SK-MEL-5 (cell line): Measurements from ENCODE around the gene SCGB3A2. TPM values are rescaled to one million over a fixed set of nuclear protein-coding genes. Genes with fewer than 3 reads are reported as not detected.
A peak's percentile ranks its signal among the peaks of the same experiment; 100 is the strongest.
"Not testable (repeated sequence)": the region's sequence is repeated elsewhere in the genome, so short reads cannot be mapped to it uniquely, and the experiment has no call there.

Source experiments
- DNase-seq: peaks from one replicate; pipeline ENCODE4 v3.0.0-alpha.2; 2016; ENCODE audit warnings: low read depth, low spot score
- in situ Hi-C: cut with HindIII; loops from 2 replicates; pipeline ENCODE4 v1.10.0; 2016; ENCODE audit warnings: low sequenced_read_pairs, high pct_unique_total_duplicates, low pct_unique_long_range_greater_than_20kb
- total RNA-seq: library from RNA; depleted of rRNA; stranded (reverse); fragments of >200 nt; shearing (Covaris generic); gene quantifications from 2 replicates; pipeline ENCODE4 v1.2.3, GENCODE V29; 2014

SCGB3A2 gene
- total RNA-seq, 1 experiment from 2014 or later: not detected

DNA sequence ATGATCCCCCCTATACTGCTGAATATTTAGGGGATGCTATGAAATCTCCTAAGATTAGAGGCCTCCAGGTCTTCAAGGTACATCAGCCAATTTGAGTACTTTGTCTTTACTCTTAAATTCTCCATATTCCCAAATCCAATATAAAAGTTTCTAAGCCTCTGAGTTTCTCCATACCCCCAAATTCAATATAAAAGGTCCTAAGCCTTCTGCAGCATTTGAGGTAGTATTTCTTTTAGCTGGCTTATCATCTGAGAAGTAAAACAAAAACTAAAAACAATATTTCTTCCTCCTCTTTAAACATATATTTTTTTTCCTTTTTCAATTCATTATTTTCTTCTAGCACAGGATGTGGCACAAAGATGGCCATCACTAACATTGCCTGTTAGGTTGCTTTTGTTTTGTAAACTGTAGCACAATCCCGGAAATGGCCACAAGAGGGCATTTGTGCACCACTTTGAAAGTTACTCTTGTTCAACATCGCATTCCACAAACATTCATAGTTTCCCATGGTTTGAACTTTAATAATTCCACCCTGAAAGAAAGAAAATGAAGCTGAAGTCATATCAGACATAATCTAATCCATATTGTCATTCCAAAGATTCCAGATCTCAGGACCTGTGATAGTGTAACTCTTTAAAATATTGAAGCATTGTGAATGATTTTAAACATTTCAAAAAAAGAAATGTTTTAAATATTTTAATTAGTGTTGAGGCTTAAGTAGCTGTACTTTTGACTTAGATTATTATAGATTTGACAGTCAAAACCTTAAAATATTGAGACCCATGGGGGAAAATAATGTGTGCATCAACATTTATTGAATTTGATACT, 21.0 kb upstream of the SCGB3A2 start:
- in situ Hi-C loops: no loop called here
- DNase-seq: peak; percentile 75

DNA sequence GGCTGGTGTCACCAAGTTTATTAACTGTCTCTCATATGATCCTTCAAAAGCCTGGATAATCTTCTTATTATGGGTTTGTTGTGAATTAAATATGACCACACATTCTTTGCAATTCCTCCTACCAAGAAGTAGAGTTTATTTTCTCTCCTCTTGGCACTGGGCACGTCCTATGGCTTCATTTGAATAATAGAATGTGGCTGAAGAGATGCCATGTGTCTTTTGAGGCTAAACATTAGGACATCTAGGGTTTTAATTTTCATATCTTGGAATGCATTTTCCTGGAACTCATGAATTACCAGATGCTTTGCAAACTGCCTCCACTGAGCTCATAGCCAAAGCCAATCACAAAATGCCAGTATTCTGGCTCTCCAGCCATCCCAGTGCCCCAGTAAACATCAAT, 19.9 kb upstream of the SCGB3A2 start:
- DNase-seq: no peak
- in situ Hi-C loops: no loop called here

DNA sequence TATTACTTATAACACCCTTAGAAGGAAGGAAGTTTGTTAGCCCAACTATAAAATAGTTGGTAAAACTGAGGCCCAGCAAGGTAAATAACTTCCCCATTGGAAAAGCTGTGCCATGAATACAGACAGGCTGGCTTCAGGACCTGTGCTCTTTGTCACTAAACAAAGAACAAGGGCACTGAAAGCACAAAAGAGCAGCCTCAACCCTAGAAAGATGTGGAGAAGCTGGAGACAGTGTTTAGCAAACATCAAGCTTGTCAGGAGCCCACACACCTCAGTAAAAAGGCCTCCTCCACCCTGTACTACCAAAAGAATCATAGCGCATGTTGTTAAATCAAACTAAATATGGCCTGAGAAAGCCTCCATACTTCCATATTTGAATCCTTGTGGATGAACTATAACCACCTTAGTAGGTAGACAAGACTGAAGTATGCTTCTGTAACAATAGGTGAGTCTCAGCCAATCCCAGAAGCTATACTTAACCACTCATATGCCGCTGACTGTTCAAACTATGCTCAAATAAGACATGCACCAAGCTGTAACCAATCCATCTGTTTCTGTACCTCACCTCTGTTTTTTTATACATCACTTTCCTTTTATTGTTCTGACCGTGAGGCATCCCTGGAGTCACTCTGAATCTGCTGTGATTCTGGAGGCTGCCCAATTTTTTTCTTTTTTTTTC, 18.4 kb upstream of the SCGB3A2 start:
- no peak for DNase-seq
- in situ Hi-C loops: no loop called here

DNA sequence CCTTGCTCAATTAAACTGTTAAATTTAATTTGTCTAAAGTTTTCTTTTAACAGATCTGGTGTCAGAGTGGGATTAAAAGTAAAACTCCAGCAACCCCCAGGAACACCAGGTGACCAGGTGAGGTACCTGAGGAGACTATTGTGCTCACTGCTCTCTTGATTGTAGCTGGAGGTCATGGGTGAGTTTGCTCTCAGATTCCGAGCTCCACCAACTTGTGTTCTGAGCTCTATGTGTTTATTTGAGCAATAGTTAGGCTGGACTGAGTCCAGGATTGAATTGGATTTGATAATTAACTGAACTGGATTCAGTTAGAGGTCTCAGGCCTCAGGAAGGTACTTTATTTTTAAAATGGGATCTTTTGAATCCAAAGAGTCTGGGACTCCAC, 17.9 kb upstream of the SCGB3A2 start:
- in situ Hi-C loops: no loop called here
- no peak for DNase-seq

DNA sequence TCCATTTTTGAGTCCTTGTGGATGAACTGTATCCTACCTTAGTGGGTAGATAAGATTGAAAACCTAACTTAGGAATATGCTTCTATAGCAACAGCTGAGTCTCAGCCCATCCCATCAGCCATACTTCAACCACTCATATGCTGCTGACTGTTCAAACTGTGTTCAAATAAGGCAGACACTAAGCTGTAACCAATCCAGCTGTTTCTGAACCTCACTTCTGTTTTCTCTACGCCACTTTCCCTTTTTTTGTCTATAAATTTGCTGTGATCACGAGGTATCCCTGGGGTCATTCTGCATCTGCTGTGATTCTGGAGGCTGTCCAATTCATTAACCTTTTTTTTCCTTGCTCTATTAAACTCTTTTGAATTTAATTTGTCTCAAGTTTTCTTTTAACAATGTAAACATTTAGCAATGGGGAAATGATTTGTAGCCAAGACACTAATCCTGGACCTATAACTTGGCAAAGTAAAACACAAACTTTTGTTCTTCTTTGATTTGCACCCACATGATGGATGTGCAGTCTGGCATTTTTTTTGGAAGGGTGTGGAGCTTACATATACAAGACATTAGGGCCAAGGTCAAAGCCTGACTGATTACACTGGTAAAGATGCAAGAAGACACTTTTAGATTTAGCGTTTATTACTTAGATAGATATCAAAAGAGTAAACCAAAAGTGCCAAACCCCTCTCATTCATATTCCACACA, 14.9 kb upstream of the SCGB3A2 start:
- DNase-seq: no peak
- in situ Hi-C loops: no loop called here

DNA sequence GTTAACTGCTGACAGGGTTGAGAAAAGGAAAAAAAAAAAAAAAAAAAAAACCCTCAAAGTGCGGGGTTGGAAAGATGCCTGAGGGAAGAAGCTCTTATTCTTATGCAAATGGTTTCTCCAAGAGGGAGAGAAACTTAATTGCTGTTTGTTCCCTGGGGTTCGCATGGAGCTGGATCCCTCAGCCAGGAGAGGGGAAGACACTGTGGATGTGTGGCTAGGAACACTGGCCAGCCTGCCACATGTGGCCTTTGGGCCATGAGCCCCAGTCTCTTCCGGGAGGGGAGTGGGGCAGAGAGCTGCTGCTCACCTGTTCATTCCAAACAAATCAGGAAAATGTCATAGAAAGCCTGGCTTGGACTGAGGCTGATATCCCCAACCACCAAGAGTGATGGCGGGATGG, 9.4 kb upstream of the SCGB3A2 start:
- in situ Hi-C loops: no loop called here
- DNase-seq: no peak

DNA sequence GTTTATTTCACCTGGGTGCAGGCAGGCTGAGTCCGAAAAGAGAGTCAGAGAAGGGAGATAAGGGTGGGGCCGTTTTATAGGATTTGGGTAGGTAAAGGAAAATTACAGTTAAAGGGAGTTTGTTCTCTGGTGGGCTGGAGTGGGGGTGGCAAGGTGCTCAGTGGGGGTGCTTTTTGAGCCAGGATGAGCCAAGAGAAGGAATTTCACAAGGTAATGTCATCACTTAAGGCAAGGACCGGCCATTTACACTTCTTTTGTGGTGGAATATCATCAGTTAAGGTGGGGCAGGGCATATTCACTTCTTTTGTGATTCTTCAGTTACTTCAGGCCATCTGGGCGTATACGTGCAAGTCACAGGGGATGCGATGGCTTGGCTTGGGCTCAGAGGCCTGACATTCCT, 8.6 kb upstream of the SCGB3A2 start:
- in situ Hi-C loops, DNase-seq: not testable (repeated sequence)

DNA sequence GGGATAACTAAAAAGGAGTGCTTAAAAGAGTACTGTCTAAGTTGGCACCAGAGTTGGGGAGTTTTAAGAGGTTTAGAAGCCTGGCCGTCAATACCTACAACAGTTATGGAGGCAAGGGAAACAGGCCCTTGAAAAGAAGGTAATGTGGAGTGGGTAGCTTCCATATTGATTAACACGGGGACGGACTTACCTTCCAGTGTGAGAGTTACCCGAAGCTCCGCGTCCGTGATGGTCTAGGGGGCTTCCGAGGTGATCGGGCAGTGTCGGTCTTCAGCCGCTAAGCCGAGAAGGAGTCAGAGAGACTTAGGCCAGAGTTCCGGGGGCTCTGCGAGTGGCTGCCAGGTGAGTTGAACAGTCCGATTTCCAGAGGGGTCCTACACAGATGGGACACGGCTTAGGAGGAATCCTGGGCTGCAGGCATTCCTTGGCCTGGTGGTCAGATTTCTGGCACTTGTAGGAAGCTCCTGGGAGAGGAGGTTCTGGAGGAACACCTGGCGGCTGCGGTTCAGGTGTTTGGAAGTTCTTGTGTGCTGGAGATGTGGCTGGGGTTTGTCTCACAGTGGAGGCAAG, 6.4 kb upstream of the SCGB3A2 start:
- DNase-seq, in situ Hi-C loops: not testable (repeated sequence)

DNA sequence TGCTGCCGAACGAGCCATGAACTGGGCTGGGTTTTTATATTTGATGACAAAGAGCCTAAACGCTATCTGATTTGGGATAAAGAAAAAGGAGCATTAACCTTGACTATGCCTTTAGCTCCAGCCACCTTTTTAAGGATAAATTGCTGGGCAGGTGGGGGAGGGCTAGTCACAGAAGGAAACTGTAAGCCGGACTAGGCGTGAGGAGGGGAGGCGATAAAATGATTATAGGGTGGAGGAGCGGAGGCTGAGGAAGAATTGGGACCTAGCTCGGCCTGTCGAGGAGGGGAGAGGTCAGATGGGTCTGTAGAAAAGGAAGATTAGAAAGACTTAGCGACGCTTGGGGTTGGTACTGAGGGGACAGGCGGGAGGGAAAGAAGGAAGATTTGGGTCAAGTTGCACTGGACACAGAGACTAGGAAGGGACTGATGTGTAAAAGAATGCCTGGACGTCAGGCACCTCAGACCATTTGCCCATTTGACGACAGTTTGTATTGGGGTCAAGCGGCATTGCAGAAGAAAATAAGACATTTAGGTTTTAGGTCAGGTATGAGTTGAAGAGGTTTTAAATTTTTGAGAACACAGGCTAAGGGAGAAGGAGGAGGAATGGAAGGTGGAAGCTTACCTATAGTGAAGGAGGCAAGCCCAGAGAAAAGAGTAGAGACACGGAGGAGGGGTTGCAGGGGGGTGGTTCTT, 5.6 kb upstream of the SCGB3A2 start:
- in situ Hi-C loops, DNase-seq: not testable (repeated sequence)

DNA sequence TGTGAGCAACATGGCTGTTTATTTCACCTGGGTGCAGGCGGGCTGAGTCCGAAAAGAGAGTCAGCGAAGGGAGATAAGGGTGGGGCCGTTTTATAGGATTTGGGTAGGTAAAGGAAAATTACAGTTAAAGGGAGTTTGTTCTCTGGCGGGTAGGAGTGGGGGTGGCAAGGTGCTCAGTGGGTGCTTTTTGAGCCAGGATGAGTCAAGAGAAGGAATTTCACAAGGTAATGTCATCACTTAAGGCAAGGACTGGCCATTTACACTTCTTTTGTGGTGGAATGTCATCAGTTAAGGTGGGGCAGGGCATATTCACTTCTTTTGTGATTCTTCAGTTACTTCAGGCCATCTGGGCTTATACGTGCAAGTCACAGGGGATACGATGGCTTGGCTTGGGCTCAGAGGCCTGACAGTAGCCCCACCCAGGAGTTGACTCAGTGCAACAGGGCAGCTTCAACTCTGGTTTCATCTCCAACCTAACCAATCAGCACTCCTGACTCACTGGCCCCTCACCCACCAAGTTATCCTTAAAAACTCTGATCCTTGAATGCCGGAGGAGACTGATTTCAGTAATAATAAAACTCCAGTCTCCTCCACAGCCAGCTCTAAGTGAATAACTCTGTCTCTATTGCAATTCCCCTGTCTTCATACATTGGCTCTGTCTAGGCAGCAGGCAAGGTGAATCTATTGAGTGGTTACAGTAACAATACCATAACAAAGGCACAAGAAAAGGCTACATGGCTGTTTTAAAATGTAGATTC, 4.2 kb upstream of the SCGB3A2 start:
- DNase-seq, in situ Hi-C loops: not testable (repeated sequence)

DNA sequence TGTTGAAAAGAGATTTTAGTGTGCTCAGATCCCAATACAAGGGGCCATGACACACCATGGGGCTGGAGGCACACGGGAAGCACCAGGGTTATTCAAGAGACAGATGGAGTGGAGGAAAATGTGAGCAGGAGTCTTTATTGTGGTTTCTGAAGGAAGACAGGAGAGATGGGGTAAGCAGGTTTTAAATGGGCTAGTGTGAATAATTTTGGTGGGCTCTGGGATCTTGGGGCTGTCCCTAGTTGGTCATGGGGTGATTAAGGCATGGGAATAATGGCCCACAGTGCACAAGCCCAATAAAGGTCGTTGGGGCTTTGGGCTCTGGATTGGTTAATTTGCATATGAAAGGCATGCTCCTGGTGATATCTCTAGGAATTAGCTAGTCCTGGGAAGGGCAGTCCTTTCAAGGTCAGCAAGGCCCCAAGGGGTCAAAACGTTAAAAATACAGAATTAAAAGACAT, 3.6 kb upstream of the SCGB3A2 start:
- in situ Hi-C loops: no loop called here
- no peak for DNase-seq

DNA sequence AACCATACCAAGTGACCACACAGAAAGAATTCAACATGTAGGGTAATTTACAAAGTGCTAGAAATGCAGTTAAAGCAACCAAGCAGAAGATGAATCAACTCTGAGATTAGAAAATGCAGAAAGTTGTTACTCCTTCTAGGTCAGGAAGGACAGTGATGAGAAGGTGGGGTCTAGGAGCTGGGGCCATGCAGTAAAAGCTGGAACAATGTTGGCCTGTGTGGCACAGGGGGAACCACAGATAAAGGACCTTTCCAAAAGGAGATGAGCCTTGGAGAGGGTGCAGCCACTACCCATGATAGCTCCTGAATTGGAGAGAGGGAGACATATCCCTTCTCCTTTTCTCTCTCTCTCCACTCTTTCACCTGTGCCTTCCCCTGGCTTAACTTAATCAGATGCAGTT, 2.4 kb upstream of the SCGB3A2 start:
- no peak for DNase-seq
- in situ Hi-C loops: no loop called here

DNA sequence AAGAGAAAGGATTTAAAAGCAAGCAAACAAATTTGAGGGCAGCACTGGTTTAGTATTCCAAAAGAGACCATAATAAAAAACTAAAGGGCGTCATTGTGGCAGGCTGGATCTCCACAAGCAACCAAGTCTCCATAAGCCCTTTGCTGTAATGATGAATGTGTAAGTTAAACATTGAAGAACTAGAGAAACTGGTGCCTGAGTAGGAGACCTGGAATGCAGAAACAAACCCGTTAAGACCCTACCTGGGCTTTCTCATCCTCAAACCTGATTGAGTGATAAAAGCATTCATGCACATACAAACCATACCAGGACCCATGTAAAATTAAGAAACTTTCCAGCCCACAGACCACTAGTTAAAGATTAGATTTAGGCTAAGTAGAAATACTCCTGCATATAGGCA, 1.9 kb upstream of the SCGB3A2 start:
- in situ Hi-C loops: no loop called here
- DNase-seq: no peak

DNA sequence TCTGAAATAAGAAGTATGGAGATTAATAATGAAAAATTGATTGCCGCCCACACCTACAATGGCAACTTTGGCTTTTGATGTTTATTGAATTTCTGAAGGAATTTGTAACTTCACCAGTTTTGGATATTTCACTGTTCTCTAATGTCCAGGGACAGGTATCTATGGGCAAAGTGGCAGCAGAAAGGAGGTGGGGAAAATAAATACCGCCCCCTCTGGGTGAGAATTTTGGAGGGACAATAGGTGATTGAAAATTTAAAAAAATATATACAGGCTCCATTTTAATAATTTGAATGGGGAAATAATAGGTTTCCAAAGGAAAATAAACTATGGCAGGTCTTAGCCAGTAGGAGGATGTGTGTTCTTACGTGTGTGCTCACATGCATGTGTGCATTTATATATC, 1.3 kb downstream of the SCGB3A2 start:
- no peak for DNase-seq
- in situ Hi-C loops: loop anchor here (10.0 kb wide), 1 partner anchor 55 kb away; no protein-coding TSS in a partner anchor

DNA sequence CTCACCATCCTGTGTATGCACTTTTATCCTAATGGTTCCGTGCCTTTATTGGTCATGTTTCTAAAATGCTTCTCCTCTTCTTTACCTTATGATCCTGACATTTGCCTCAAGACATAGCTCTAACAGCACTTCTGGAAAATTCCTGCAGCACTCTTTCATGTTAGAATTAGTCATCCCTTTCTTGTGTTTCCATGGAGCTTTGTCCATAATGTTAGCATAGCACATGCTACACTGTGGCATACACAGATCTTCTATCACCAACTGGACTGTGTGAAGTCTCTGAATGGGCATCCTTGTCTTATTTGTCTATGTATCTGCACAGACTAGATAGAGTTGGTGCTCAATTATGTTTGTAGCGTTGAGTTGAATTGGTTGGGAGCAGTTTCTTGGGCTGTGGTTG, 2.0 kb downstream of the SCGB3A2 start:
- in situ Hi-C loops: loop anchor here (10.0 kb wide), 1 partner anchor 54 kb away; no protein-coding TSS in a partner anchor
- no peak for DNase-seq

DNA sequence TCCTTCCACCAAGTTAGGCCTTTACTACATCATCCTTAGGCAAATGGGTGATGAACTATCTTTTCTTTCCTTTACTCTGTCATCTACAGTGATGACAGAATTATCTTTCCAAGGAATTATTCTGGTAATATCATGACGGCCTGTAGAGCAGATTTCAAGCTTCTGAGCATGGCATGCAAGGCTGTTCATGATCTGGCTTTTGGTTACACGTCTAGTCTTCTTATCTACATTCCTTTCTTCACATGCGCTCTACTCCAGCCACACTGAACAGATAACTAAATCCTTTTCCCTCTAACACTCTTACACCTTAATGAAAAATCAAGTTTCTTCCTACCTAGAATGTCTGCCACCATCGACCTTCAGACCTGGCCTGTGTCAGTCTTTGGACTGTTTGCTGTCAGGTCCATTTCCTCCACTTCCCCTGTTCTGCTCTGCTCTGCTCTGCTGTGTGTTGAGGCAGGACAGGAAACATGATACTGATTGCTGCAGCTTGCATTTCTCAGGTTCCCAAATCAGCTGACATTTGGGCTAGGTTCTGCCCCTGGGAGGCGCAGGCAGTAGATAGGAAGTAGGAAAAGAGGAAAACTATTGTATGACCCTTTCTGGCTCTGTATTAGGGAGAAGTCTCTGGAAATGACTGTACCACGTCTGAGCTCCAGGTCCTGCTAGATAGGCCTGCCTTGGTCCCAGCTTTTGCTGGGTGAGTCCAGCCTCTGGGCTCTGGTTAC, 4.2 kb downstream of the SCGB3A2 start:
- no peak for DNase-seq
- in situ Hi-C loops: loop anchor here (10.0 kb wide), 1 partner anchor 52 kb away; no protein-coding TSS in a partner anchor
